Measurements from ENCODE around the gene BCL7C. TPM values are rescaled to one million over a fixed set of nuclear protein-coding genes. Genes with fewer than 3 reads are reported as not detected.

BCL7C gene
- polyA plus RNA-seq, 3 donors: 32.6 to 49.7 (median 41.6) TPM

- no peak for DNase-seq (ENCODE audit: extremely low read depth in 1 of 11, low read depth in 9 of 11, low spot score in 4 of 11)
Observed at GRCh38 chr16:30925632-30925987, 31.7 kb upstream of the BCL7C start.

- DNase-seq (ENCODE audit: extremely low read depth in 1 of 11, low read depth in 9 of 11, low spot score in 4 of 11): no peak
Observed at GRCh38 chr16:30924913-30925631, 31.2 kb upstream of the BCL7C start.

GRCh38 chr16:30924076-30924912, 30.4 kb upstream of the BCL7C start:
- no peak for DNase-seq (ENCODE audit: extremely low read depth in 1 of 11, low read depth in 9 of 11, low spot score in 4 of 11)

GRCh38 chr16:30923554-30924075, 29.7 kb upstream of the BCL7C start, which contains the start of gene FBXL19:
Gene FBXL19 (plus strand): TSS chr16:30923572. CDS start chr16:30925755, 2,183 bp downstream.
- peak in 1 of 11 donors; percentile 61 for DNase-seq (ENCODE audit: extremely low read depth in 1 of 11, low read depth in 9 of 11, low spot score in 4 of 11)

- peak; percentile 99 to 100 (median 100) for DNase-seq (ENCODE audit: extremely low read depth in 1 of 11, low read depth in 9 of 11, low spot score in 4 of 11)
Observed at GRCh38 chr16:30922960-30923535, 29.2 kb upstream of the BCL7C start.

DNA sequence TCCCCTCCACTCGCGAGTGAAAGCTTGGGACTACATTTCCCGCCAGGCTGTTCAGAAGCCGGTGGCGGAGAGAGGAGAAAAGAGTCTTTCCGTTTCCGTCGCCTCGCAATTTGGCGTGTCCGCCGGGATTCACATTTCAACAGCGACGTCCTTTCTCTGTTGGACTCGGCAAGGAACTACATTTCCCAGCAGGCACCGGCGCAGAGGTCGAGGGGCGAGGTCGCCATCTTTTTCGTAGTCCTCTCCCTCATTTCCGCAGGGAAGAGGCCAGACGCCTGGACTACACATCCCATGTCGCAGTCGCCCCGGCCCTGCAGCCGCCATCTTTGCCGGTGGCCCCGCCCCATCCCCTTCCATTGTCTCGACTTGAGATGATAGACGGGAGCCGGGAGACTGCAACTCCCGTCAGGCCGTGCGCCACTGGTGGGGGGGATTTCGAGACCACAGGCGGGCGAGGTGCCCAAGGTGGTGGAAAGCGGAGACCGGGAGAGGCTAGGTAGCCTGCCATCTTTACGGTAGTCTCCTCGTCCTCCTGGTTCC, 28.6 kb upstream of the BCL7C start:
- peak; percentile 97 to 100 (median 99) for DNase-seq (ENCODE audit: extremely low read depth in 1 of 11, low read depth in 9 of 11, low spot score in 4 of 11)

DNA sequence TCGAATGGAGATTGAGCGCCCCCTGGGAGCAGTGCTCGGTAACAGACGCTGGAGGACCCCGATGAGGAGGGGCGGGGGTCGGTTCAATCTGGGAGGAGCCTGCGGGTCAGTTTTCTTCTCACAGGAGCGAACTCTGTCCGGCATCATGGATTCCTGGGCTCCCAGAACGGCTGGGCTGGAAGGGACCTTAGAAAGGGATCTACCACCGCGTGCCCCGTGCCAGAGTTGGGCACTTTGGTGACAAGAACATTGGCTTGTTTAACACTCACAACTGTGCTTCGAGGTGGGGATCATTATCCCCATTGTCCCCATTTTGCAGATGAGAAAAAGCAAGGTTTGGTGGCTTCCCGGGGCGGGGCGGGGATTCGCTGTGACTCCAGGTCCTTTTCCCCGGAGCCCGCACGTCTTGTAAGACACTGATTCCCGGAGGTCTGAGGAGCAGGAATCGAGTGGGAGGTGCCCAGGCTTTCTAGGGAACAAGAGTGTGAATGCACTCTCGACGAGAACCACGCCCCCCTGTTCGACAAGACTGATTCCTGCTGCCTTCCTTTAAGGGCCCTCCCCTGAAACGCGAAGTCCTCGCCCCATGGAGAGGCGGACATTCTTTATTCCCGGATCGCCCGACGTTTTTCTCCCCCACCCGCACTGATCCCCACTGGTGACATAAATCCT, 28.0 kb upstream of the BCL7C start:
- peak; percentile 89 to 97 (median 94) for DNase-seq (ENCODE audit: extremely low read depth in 1 of 11, low read depth in 9 of 11, low spot score in 4 of 11)

DNA sequence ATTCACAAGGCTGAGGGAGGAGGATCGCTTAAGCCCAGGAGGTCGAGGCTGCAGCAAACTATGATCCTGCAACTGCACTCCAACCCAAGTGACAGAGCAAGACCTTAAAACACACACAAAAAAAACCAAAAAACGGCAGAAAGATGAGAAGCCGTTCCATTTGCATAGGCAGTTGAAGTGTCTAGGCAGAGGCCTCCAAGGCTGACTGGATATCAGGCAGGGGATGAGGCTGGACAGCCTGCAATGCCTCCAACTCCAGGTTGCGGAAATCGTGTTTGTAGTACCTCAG, 27.5 kb upstream of the BCL7C start:
- DNase-seq (ENCODE audit: extremely low read depth in 1 of 11, low read depth in 9 of 11, low spot score in 4 of 11): no peak

GRCh38 chr16:30920891-30921290, 27.0 kb upstream of the BCL7C start:
- DNase-seq (ENCODE audit: extremely low read depth in 1 of 11, low read depth in 9 of 11, low spot score in 4 of 11): no peak

- DNase-seq (ENCODE audit: extremely low read depth in 1 of 11, low read depth in 9 of 11, low spot score in 4 of 11): no peak
Observed at GRCh38 chr16:30918614-30919013, 24.7 kb upstream of the BCL7C start.

DNA sequence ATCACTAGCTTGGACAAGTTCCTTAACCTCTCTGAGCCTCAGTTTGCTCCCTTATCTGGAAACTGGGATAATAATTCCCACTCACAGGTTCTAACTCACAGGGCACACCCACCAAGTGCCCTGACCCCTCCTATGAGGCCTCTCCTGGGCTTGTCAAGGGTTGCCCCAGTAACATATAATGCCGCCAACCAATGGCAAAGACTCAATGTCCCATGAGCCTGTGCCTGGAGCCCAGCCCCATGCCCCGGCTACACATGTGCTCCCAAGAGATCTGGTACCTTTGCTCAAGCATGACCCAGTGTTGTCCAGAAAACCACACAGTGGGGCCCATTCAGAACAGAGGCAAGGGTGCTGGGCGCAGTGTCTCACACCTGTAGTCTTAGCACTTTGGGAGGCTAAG, 21.0 kb upstream of the BCL7C start:
- no peak for DNase-seq (ENCODE audit: extremely low read depth in 1 of 11, low read depth in 9 of 11, low spot score in 4 of 11)

DNA sequence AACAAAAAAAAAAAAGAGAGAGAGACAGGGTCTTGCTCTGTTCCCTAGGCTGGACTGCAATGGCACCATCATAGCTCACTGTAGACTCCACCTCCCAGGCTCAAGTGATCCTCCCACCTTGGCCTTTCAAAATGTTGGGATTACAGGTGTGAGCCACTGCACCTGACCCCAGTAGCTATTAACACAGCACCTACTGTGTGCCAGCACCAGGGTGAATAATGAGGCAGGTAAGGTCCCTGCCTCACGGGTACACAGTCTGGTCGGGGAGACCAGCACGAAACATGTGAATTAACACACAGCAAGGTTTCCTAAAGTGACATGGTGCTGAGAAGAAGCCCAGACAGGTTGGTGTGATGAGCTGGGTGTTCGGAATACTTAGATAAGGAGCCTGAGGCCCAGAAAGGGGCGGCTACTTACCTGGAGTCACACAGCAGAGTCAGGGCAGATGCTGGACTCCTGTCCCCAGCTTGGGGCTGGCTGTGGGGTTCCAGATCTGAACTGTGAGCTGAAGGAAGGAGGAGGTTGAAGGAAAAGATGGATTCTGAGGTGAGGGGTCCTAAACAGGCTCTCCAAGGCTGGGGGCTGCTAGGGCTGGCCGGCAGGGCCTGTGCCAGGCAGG, 19.0 kb upstream of the BCL7C start:
- no peak for DNase-seq (ENCODE audit: extremely low read depth in 1 of 11, low read depth in 9 of 11, low spot score in 4 of 11)

- no peak for DNase-seq (ENCODE audit: extremely low read depth in 1 of 11, low read depth in 9 of 11, low spot score in 4 of 11)
Observed at GRCh38 chr16:30910427-30911029, 16.7 kb upstream of the BCL7C start.

DNA sequence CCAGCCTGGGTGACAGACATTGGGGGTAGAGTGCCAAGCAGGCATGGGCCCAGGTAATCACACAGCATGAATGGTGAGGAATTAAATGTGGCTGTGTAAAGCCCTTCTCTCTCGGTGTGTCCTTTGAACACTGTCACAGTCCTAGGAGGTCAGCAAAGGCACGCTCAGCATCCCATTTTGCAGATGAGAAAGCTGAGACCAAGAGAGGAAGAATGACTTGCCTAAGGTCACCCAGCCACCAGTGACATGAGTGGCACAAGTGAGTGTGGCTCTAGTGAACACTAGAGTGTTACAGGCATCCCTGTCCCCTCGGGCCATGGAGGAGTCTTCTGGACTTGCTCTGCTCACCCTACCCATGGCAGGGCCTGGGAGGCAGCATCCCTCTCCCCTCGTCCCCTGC, 13.2 kb upstream of the BCL7C start:
- DNase-seq (ENCODE audit: extremely low read depth in 1 of 11, low read depth in 9 of 11, low spot score in 4 of 11): no peak

DNA sequence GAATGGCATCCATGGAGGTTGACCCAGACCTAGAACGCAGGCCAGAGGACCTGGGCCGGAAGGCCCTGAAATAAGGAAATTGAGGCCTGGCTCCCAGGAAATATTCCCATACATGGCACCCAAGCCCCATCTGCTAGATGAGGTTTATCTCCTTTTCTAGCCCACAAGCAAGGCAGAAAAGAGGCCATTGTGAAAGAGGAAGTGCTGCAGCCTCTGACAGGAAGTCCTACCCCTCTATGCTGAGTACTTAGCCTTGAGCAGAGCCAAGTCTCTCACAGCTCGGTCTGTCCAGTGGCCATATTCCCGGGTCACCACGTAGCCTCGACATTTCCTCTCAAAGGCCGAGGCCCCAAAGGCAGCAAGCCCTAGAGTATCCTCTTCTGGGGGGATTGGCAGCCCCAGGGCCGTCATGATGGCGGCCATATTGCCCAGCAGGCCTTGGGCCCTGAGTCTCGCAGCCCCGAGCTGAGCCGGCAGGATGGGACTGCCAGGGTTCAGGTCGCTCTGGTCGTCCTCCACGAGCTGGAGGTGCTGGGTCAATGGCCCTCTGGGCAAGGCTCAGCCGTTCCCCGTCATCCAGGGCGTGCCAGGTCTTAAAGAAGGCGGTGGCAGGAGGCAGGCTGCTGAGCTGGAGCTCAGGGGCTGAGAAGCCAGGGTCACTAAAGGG, 10.4 kb upstream of the BCL7C start:
- no peak for DNase-seq (ENCODE audit: extremely low read depth in 1 of 11, low read depth in 9 of 11, low spot score in 4 of 11)

GRCh38 chr16:30903596-30903995, 9.7 kb upstream of the BCL7C start:
- no peak for DNase-seq (ENCODE audit: extremely low read depth in 1 of 11, low read depth in 9 of 11, low spot score in 4 of 11)

DNA sequence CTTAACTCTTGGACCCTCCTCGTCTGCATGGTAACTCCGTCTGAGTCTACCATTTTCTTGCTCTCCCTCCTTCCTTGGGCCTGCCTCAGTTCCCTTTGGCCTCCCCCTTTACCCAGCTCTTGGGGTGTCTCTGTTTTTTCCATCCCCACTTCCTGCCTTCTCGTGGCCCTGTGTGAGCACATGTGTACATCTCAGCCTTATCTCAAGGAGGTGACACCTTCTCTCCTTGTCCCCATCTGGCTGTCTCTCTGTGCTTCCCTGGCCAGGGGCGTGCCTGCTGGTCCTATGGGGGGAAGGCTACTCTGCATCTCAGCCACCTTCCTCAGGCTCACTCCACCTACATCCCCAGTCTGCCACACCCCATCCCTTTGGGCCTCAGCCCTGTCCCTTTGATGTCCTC, 9.1 kb upstream of the BCL7C start:
- no peak for DNase-seq (ENCODE audit: extremely low read depth in 1 of 11, low read depth in 9 of 11, low spot score in 4 of 11)

Measured in renal cortex interstitium (tissue), 11 donors.